Renal cortex interstitium (tissue), 15 donors: ENCODE data around the gene IGFBP2. TPM values are rescaled to one million over a fixed set of nuclear protein-coding genes. Genes with fewer than 3 reads are reported as not detected.
"Not testable (repeated sequence)": the region's sequence is repeated elsewhere in the genome, so short reads cannot be mapped to it uniquely, and the experiment has no call there.

Experiments
- DNase-seq, 11 donors: peaks; one replicate each; pipeline ENCODE4 v3.0.0-alpha.2; 2013; ENCODE audit warnings: low read depth in 9 of 11, low spot score in 4 of 11; ENCODE audit errors: extremely low read depth in 1 of 11
- long read RNA-seq, 16 experiments: transcript quantifications; one replicate each; lab custom pipeline, GENCODE V29; 2026
- polyA plus RNA-seq, 3 donors: library from polyadenylated mRNA; unstranded; fragments of 120-200 nt; gene quantifications; one replicate each; pipeline ENCODE4 v1.2.1, GENCODE V29; 2013; ENCODE audit not compliant: insufficient read length in 3 of 3

Gene IGFBP2, protein sequence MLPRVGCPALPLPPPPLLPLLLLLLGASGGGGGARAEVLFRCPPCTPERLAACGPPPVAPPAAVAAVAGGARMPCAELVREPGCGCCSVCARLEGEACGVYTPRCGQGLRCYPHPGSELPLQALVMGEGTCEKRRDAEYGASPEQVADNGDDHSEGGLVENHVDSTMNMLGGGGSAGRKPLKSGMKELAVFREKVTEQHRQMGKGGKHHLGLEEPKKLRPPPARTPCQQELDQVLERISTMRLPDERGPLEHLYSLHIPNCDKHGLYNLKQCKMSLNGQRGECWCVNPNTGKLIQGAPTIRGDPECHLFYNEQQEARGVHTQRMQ
- 100 to 1,000 TPM; 169 to 259 (median 209) TPM for polyA plus RNA-seq
- long read RNA-seq, donor 1, full-length matches to known transcripts, result 132 of 232 reads
- long read RNA-seq, donor 1, partial matches to known transcripts, result 94 of 232 reads
- long read RNA-seq, donor 1, other reads (novel, unspliced or antisense), result 6 of 232 reads
- long read RNA-seq, donor 2, full-length matches to known transcripts, result 138 of 384 reads
- long read RNA-seq, donor 2, partial matches to known transcripts, result 240 of 384 reads
- long read RNA-seq, donor 2, other reads (novel, unspliced or antisense), result 6 of 384 reads
- long read RNA-seq, donor 3, full-length matches to known transcripts, result 282 of 308 reads
- long read RNA-seq, donor 3, partial matches to known transcripts, result 10 of 308 reads
- long read RNA-seq, donor 3, other reads (novel, unspliced or antisense), result 16 of 308 reads
- long read RNA-seq, donor 4, full-length matches to known transcripts, result 137 of 148 reads
- long read RNA-seq, donor 4, partial matches to known transcripts, result 5 of 148 reads
- long read RNA-seq, donor 4, other reads (novel, unspliced or antisense), result 6 of 148 reads
- long read RNA-seq, donor 5, result 0 reads
- long read RNA-seq, donor 6, full-length matches to known transcripts, result 139 of 153 reads
- long read RNA-seq, donor 6, partial matches to known transcripts, result 14 of 153 reads
- long read RNA-seq, donor 6, other reads (novel, unspliced or antisense), result 0 of 153 reads
- long read RNA-seq, donor 7, full-length matches to known transcripts, result 151 of 176 reads
- long read RNA-seq, donor 7, partial matches to known transcripts, result 16 of 176 reads
- long read RNA-seq, donor 7, other reads (novel, unspliced or antisense), result 9 of 176 reads
- long read RNA-seq, donor 8, full-length matches to known transcripts, result 278 of 299 reads
- long read RNA-seq, donor 8, partial matches to known transcripts, result 21 of 299 reads
- long read RNA-seq, donor 8, other reads (novel, unspliced or antisense), result 0 of 299 reads
- long read RNA-seq, donor 9, full-length matches to known transcripts, result 198 of 257 reads
- long read RNA-seq, donor 9, partial matches to known transcripts, result 48 of 257 reads
- long read RNA-seq, donor 9, other reads (novel, unspliced or antisense), result 11 of 257 reads
- long read RNA-seq, donor 10, full-length matches to known transcripts, result 188 of 214 reads
- long read RNA-seq, donor 10, partial matches to known transcripts, result 14 of 214 reads
- long read RNA-seq, donor 10, other reads (novel, unspliced or antisense), result 12 of 214 reads
- long read RNA-seq, donor 11, full-length matches to known transcripts, result 151 of 151 reads
- long read RNA-seq, donor 11, partial matches to known transcripts, result 0 of 151 reads
- long read RNA-seq, donor 11, other reads (novel, unspliced or antisense), result 0 of 151 reads
- long read RNA-seq, donor 12, full-length matches to known transcripts, result 62 of 62 reads
- long read RNA-seq, donor 12, partial matches to known transcripts, result 0 of 62 reads
- long read RNA-seq, donor 12, other reads (novel, unspliced or antisense), result 0 of 62 reads
- long read RNA-seq, donor 13, full-length matches to known transcripts, result 392 of 646 reads
- long read RNA-seq, donor 13, partial matches to known transcripts, result 232 of 646 reads
- long read RNA-seq, donor 13, other reads (novel, unspliced or antisense), result 22 of 646 reads
- long read RNA-seq, donor 14, full-length matches to known transcripts, result 171 of 196 reads
- long read RNA-seq, donor 14, partial matches to known transcripts, result 15 of 196 reads
- long read RNA-seq, donor 14, other reads (novel, unspliced or antisense), result 10 of 196 reads
- long read RNA-seq, donor 15, transcript IGFBP2-201 (4 exons, 1,439 nt), result major isoform, 89 of 89 reads
- long read RNA-seq, donor 15, partial matches to known transcripts, result 0 of 89 reads
- long read RNA-seq, donor 15, other reads (novel, unspliced or antisense), result 0 of 89 reads
- long read RNA-seq, donor 16, full-length matches to known transcripts, result 466 of 1,081 reads
- long read RNA-seq, donor 16, partial matches to known transcripts, result 281 of 1,081 reads
- long read RNA-seq, donor 16, other reads (novel, unspliced or antisense), result 334 of 1,081 reads

DNA sequence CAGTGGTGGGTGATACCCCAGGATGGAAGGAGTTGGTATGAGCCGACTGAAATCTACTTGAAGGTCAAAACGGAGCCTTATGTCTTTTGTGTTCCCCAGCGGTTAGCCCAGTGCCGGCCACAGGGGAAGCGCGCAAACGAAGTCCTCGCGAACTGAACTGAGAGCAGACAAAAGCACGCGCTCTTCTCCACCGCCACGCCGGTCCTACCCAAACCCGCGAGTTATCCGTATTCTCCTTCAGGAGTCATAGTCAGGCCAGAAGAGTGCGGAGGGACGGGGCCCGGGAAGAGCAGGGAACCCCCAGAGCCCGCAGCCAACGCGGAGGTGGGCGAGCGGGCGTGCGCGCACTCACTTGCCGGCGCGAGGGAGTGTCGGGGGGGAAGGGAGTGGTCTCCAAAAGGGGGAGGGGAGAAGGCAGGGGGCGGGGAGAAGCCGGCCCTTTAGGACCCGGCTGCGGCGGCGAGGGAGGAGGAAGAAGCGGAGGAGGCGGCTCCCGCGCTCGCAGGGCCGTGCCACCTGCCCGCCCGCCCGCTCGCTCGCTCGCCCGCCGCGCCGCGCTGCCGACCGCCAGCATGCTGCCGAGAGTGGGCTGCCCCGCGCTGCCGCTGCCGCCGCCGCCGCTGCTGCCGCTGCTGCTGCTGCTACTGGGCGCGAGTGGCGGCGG is at the start of gene IGFBP2:
IGFBP2 (plus strand) TSS at position 469 of the 664 bp plus-strand sequence; CDS start at position 573, 104 bp downstream.
- DNase-seq, result peak in 7 of 11 donors; percentile 62 to 81 (median 75)

DNA sequence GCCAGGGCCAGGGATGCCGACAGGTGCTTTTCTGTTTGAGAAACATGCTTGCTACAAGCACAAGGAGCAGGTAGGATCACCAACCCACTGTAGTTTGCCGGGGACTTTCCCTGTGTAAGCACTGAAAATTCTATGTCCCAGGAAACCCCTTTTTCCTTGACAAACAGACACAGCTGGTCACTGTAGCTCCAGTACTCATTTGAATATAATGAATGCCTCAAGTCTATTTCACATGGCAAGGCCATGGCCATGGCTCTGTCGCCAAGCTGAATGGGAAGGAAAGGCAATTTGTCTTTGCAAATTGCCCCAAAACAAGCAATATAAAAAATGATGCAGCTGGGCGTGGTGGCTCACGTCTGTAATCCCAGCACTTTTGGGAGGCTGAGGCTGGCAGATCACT is 49.6 kb upstream of the IGFBP2 start:
- no peak for DNase-seq

DNA sequence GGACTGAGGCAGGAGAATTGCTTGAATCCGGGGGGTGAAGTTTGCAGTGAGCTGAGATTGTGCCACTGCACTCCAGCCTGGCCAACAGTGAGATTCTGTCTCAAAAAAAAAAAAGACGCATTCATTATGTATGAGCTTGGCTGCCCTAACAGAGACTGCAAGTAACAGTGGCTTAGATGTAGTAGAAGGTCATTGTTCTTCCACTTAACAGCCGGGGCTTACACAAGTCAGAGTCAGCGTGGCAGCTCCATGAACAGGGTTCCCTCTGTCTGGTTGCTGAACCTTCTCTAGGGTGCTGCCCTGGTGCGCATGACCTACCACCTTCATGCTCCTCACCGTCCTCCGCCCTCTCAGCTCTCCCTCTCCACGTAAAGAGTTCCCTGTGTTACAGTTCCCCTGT is 49.1 kb upstream of the IGFBP2 start:
- DNase-seq, result no peak

DNA sequence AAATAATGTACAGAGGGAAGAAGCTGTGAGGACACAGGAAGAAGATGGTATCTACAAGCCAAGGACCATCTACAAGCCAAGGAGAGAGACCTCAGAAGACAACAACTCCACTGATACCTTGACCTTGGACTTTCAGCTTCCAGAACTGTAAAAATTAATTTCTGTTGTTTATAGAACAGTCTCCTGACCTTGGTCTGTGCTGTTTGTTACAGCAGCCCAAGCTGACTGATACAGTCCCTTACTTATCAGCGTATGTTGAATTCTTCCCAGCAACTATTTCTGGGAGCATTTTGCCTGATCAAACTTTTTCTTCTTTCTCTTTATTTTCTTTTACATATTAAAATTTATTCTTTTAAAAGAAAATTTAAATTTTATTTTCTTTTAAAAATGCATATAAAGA is 47.8 kb upstream of the IGFBP2 start:
- DNase-seq, result no peak

DNA sequence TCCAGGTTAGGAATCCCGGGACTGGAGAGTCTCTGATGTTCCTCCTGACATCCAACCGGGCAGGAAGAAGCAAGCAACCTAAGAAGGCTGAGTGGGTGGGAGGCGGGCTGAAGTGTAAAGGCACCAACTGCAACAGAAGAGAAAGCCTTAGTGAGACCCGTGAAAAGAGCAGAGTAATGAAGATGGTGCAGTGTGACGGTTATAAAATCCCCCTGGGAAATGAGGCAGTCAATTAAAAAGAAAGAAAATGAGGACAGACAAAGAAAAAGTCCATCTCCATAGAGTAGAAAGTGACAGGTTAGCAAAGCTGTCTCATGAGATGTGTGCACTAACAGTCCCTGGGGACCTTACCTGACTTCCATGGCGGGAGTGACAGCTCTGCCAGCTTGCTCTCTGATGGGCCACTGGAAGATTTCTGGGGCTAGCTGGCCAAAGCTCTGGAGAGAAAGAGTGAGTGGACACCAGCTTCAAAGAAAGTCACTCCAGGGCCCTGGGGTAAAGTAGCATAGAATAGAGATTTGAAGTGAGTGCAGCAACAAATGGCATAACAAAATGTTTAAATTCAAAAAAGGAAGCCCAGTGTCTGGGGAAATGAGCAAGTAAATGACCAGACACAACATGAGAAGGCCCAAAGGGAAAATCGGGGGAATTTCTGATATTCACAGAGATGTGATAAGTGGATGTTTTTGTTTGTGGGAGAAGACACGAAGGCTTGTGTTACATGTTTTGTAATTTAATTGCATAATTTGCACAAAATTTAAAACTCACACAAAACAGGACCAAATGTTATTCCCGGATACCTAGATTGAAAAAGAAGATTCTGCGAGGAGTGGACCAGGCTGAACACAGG is 44.1 kb upstream of the IGFBP2 start:
- peak in 1 of 11 donors; percentile 19 for DNase-seq

DNA sequence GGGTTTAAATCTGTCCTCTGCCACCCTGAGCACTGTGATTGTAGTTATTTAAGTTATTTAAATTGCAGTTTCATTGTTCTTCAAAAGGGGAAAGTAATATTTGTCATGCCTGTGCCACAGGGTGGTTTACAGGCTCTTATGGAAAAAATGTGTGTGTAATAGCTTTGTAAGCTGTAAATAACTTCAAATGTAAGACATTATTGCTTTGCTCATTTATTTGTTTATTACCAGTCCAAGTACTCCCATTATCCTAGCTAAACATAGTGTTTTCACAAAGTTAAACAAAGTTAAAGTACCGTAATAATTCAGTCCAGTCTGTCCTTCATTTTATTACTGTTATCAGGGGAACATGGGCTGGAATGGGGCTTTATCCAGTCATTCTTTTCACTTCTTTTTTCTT is 43.4 kb upstream of the IGFBP2 start:
- peak in 1 of 11 donors; percentile 12 for DNase-seq

DNA sequence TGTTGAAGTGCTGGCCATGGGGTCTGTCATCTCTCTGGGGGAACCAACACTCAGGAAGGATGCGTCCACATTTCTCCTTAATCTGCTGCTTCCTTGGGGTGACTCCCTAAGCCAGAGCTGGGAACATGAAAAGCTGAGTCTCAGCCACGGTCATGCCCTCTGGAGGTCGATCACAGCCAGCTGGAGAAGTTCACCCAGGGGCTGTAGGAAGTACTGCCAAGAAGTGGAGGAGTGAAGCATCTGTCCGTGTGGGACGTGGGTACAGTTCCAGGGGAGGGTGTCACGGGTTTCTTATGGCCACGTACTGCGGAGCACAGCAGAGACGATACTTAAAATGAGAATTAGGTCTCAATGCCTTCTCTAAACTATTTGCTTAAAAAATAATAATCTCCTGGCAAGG is 42.4 kb upstream of the IGFBP2 start:
- peak in 3 of 11 donors; percentile 34 to 60 (median 45) for DNase-seq

DNA sequence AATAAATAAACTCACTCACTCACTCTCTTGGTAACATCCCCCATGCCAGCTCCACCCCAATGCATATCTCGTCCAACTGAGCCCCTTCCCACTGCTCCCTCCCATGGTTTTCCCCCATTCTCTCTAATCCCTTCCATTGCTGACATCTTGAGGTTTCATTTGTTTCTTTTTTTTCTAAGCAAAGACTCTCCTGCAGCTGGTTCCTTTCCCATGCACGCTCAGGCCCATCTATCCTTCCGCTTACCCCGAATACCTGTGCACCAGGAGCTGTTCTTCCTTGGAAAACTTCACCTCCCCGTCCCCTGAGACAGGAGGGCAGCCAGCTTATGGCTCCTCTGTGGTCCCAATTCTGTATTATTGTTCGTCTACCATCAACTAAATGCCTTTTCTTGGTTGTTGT is 41.7 kb upstream of the IGFBP2 start:
- no peak for DNase-seq

DNA sequence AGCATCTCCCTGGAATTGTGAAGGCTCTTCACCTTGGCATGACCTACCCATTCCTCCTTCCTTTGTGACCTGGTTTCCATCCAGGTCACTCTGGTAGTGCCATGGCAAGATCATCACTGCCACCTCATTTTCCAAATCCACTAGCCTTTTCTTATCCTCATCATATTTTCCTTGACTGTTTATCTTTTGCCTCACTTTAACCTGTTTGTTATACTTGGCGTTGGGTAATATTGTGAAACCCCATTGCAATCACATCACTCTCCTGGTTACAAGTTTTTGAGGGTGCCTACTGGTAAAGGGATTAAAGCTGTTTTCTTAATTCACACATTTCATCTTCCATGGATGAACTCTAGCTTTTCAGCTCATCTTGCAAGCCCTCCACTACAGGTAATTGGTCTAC is 39.1 kb upstream of the IGFBP2 start:
- no peak for DNase-seq

DNA sequence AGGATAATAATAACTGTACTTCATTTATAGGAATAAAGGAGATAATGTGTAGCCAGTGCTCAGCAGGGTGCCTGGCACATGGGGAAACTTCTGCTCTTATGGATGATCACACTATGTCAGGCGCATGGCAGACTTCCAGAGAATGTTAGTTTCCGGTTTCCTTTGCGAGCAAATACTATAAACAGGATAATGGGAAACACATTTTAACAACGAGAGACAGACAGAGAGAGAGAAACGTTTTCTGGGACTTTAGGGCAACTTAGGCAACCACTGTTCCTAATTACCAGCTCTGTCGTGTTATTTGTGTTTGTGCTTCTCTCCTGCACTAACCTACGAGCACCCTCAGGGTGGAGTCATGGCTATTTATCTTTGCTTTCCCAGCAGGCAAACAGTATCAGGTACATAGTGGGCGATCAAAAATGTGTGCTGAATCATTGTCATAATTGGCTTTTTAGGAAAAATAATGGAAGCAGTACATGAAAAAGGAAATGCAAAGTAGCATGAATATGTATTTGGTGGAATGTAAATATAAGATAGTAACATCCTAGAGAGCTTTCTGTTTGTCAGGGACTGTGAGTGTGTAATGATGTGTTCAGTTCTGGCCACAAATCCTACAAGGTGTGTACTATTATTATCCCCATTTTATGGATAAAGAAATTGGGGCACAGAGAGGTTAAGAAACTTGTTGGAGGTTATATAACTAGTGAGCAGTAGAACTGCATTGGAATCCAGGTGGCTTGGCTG is 36.8 kb upstream of the IGFBP2 start:
- no peak for DNase-seq

DNA sequence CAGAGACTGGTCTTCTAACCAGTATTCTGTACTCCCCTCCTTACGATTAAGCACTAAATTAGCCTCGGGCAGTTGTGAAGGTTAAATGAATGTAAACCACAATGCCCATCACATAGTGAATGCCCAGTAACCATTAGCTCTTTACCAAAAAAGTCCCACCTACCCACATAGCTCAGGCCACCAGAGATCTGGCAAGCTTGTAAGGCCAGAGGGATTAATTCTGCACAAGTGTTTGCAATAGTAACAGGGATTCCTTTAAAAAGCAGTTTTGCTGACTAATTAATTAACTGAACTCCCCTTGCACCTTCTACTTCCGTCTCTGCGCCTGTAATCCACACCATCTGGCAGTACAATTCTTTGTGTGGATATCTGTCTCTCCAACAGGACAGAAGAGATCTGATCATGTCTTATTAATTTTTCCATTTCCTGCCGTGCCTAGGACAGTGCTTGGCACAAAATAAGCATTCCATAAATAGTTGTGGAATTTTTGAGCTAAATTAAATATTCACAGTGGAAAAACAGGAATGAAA is 36.2 kb upstream of the IGFBP2 start:
- DNase-seq, result no peak

DNA sequence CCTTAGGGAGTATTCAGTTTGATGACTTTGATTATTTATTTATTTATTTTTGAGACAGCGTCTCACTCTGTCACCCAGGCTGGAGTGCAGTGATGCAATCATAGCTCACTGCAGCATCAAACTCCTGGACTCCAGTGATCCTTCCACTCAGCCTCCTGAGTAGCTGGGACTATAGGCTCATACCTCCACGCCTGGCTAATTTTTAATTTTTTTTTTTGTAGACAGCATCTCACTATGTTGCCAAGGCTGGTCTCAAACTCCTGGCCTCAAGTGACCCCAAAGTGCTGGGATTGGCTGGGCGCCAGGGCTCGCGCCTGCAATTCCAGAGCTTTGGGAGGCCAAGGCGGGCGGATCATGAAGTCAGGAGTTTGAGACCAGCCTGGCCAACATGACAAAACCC is 35.4 kb upstream of the IGFBP2 start:
- not testable (repeated sequence) for DNase-seq

DNA sequence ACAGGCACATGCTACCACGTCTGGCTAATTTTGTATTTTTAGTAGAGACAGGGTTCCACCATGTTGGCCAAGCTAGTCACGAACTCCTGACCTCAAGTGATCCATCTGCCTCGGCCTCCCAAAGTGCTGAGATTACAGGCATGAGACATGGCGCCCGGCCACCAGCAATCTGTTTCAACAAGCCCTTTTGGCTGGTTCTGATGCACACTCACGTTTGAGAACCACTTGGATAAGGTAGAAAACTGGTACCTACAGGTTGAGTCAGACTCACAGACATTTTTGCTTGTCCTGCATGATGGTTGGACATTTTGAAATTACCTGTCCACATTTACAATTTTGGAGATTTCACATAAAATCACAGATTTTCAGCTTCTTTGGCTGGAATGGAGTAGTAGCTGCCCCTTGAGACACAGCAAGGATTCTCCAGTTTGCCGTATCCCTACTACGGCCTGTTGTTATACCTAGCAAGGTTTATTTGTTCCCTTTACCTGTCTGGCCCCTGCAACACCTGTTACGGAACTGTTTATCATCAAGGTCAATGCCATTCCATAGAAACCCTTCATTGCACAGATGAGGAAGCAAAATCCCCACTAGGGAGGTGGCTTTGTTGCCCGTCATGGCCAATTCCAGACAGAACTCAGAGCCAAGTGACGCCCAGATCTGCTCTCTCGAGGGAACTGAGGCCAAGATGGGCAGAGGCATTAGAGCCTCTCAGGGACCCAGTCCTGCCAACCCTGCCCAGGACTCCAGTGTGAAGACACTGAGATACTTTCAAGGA is 31.4 kb upstream of the IGFBP2 start:
- no peak for DNase-seq
